Stimulated activated CD8-positive, alpha-beta memory T cell treated with anti-CD3 and anti-CD28 coated beads, Interleukin-7, amount 100 ng/mL, for 48 hours (primary cell): ENCODE results near the gene POLH.
A peak's percentile ranks its signal among the peaks of the same experiment; 100 is the strongest.
"Not testable (repeated sequence)": the region's sequence is repeated elsewhere in the genome, so short reads cannot be mapped to it uniquely, and the experiment has no call there.

ENCODE experiments used
- DNase-seq, 2 donors: peaks; one replicate each; pipeline ENCODE4 v3.0.0-alpha.2; 2020; ENCODE audit warnings: low read depth in 1 of 2; ENCODE audit errors: extremely low read depth in 1 of 2

Gene POLH

DNA sequence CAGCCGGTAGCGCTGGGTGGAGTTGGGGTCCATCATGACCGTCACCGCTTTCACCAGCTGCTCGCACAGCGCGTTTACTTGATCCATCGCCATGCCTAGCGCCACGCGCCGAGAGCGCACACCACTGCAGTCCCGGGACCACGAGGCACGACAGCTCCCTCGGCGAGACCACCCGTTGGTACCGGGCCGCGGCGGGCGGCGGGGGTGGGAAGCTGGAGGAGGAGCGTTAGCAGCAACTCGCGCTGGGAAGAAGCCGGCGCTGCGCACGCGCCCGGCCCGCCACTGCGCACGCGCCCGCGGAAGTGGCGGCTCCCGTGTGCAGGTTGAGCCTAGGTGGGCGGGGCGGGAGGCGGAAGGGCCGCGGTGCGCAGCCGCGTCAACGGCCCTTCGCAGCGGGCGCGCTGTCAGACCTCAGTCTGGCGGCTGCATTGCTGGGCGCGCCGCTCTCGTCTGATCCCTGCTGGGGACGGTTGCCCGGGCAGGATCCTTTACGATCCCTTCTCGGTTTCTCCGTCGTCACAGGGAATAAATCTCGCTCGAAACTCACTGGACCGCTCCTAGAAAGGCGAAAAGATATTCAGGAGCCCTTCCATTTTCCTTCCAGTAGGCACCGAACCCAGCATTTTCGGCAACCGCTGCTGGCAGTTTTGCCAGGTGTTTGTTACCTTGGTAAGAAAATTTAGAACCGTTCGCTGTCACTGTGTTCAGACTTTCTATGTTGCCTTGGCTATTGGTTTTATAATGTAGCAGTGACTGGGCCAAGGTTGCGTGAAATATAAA, at the start of gene POLH, which contains the start of gene XPO5:
TSS of gene POLH (plus strand) at position 414 of the 780 bp plus-strand sequence. CDS start 6,135 bp downstream, outside the sequence.
TSS of gene XPO5 (minus strand) at position 267 of the 780 bp plus-strand sequence. CDS start at position 93, 174 bp downstream.
- peak; percentile 84 to 87 for DNase-seq

GRCh38 chr6:43532201-43532600, 43.8 kb upstream of the POLH start:
- DNase-seq: no peak

GRCh38 chr6:43538986-43539385, 37.0 kb upstream of the POLH start:
- DNase-seq: not testable (repeated sequence)

DNA sequence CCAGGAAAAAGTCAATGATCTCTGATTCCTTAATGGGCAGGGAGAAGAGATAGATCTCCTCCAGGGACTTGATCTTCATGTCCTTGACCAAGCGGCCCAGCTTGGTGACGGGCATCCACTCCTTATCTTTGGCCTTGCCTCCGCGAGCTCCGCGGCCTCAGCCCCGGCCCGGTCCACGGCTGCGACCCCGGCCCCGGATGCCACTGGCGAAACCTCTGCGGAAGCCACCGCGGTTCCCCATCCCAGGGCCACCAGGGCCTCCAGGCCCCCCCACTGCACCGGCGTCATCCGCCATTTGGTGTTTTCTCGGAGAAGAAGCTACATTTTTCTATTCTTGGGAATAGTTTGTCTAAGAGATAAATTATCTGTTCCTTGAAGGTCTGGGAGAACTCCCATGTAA, 36.6 kb upstream of the POLH start:
- not testable (repeated sequence) for DNase-seq

GRCh38 chr6:43540507-43540906, 35.5 kb upstream of the POLH start:
- DNase-seq: no peak

DNA sequence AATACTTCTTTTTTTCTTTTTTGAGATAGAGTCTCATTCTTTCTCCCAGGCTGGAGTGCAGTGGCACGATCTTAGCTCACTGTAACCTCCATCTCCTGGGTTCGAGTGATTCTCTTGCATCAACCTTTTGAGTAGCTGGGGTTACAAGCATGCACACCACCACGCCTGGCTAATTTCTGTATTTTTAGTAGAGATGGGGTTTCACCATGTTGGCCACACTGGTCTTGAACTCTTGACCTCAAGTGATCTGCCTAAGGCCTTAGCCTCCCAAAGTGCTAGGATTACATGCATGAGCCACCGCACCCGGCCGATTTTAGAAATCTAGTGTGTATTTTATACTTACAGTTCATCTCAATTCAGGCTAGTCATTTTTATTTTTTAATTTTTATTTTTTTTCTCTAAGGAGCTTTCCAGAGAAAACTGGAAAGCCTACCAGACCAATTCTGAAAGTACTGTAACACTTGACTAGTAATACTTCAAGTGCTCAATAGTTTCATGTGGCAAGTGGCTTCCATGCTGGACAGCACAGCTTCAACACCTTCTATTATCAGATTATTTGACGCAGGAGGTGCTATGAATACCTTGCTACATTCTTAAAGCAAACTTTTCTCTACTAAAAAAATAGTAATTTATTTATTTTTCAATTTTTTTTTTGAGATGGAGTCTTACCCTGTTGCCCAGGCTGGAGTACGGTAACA, 34.1 kb upstream of the POLH start:
- no peak for DNase-seq

DNA sequence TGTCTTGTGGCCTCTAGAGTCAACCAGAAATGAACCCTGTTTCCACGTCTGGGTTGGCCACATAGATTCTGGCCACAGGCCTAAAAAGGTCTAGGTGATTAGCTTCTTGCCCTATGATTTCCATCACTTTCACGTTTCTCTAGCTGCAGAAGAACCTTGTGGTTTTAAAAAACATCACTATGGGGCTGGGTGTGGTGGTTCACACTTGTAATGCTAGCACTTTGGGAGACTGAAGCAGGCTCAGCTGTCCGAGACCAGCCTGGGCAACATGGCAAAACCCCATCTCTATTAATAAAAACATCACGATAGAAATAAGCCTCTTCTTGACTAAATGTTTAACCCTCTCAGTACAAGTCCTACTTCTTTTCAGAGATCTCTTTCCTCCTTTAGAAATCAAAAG, 31.5 kb upstream of the POLH start:
- DNase-seq: no peak

- DNase-seq: no peak
These were observed 28.8 kb upstream of the POLH start for GRCh38 chr6:43547222-43547621.

- not testable (repeated sequence) for DNase-seq
These were observed 18.4 kb upstream of the POLH start for GRCh38 chr6:43557620-43558019.

DNA sequence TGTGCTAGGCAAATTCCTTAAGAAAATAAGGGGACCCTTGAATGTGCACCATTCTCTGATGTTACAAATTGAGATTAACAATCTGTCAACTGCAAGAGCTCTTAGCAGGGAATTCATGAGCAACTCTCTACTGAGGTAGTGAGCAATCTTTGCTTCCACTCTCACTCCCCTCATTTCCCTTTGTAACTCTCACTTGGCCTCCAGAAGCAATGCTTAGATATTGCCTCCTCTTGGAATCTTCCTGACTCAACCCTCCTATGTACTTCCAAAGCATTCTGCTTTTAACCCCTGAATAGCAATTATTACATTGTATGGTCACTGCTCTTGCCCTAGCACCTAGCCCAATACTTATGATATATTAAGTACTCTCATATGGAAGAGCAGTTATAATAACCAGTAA, 16.7 kb upstream of the POLH start:
- no peak for DNase-seq

- DNase-seq: no peak
These were observed 5.0 kb upstream of the POLH start for GRCh38 chr6:43570876-43571441.

DNA sequence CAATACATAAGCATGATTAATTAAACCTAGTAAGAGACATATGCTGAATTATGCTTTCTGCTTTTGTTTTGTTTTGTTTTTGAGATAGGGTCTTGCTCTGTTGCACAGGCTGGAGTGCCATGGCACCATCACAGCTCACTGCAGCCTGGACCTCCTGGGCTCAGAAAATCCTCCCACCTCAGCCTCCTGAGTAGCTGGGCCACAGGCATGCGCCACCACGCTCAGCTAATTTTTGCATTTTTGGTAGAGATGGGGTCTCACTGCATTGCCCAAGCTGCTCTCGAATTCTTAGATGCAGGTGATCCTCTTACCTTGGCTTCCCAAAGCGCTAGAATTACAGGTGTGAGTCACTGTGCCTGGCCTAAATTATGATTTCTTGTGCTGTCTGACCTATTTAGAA, 4.0 kb upstream of the POLH start:
- no peak for DNase-seq

DNA sequence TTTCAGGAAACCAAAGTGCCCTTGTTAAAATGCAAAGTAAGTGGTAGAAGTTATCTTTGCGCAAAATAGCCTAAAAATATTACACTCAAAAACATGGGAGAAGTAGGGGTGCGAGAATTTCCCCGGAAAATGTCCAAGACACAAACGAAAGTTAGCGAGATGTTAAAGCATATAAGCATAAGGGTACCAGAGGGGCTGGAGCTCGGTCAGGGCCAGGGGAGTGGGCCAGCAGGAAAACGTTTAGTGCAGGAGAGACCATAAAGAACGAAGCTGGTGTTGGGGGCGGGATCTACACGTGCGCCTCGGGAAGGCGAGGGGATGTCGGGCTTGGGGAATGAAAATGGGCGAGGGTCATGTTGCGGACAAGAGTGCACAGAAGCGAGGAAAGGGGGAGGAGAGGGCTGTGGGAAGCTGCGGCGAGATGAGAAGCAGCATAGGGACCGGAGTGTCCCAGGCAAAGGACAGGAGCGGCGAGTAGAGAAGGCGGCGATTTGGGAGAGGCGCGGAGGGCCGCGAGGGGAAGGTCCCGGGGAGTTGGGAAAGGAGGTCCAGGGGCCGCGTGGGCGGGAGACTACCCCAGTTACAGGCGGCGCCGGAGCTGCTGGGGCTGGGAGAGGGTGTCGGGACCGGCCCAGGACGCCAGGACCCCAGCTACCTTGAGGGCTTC, 747 bp upstream of the POLH start:
- DNase-seq: peak in 1 of 2 donors; percentile 11

GRCh38 chr6:43578748-43579147, 2.8 kb downstream of the POLH start:
- DNase-seq: no peak

- DNase-seq: no peak
These were observed 3.2 kb downstream of the POLH start for GRCh38 chr6:43579171-43579570.

DNA sequence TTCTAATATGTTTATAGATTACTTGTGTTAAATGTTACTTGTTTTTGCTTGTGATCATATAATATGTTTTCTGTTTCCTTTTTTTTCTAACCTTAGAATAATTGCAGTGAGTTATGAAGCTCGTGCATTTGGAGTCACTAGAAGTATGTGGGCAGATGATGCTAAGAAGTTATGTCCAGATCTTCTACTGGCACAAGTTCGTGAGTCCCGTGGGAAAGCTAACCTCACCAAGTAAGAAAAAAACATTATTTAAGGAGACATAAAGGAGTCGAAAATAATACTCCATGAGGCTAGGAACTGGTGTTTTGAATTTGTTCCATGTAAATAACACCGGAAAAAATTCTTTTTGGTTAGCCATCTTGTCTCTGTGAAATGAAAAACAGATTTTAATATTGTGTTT, 6.9 kb downstream of the POLH start:
- DNase-seq: no peak

- no peak for DNase-seq
These were observed 9.0 kb downstream of the POLH start for GRCh38 chr6:43584892-43585570.

GRCh38 chr6:43588194-43588593, 12.2 kb downstream of the POLH start:
- no peak for DNase-seq

DNA sequence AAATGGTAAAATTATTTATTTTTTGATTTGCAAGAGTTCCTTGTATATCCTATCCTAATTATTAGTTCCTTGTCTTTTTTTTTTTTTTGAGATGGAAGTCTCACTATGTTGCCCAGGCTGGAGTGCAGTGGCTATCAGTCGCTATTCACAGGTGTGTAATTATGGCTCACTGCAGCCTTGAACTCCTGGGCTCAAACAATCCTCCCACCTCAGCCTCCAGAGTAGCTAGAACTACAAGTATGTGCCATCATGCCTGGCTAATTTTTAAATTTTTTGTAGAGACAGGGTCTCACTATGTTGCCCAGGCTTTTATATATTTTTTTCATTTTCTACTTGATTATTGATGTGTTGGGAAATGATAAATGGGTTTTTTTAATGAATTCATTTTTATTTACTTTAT, 13.6 kb downstream of the POLH start:
- DNase-seq: not testable (repeated sequence)

DNA sequence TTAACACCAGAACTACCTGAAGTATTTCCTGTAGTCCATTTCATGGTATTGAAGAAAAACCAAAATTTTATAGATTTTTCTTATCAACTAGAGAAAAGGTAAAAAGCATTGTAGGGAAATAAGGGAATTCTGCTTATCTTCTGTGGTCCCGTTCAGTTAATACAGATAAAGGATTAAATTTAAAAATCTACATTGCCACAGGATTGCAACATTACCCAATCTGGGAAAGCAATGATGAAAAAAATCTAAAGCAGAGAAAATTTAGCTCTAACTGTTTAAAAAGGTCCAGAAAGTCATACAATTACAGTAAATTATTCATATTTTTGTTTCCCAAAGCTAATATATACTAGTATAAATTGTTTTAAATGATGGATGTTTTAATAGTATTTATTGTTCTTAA, 18.0 kb downstream of the POLH start:
- no peak for DNase-seq

DNA sequence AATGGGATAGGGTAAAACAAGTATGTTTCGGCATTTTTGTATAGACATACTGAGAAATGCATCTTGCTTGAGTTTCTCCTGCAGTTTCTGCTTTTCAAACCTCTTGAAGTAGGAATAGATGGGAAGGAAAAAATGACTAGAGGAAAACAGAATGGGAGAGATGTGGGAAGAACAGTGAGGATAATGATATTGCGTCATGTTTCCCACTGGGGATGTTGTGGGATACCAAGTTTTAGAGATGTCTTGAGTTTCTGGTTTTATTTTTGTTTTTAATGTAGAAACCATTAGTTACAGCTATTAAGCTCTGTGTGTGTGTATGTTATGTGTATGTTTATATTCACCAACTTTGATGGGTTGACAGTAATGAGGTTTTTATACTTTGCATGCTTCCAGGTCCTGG, 24.6 kb downstream of the POLH start:
- no peak for DNase-seq
